Fibroblast of skin of right quadriceps (primary cell): ENCODE measurements around the gene RTN4RL1.

ENCODE experiments used
- DNase-seq: peaks from one replicate; pipeline ENCODE4 v3.0.0-alpha.2; 2013

RTN4RL1 gene, protein sequence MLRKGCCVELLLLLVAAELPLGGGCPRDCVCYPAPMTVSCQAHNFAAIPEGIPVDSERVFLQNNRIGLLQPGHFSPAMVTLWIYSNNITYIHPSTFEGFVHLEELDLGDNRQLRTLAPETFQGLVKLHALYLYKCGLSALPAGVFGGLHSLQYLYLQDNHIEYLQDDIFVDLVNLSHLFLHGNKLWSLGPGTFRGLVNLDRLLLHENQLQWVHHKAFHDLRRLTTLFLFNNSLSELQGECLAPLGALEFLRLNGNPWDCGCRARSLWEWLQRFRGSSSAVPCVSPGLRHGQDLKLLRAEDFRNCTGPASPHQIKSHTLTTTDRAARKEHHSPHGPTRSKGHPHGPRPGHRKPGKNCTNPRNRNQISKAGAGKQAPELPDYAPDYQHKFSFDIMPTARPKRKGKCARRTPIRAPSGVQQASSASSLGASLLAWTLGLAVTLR

DNA sequence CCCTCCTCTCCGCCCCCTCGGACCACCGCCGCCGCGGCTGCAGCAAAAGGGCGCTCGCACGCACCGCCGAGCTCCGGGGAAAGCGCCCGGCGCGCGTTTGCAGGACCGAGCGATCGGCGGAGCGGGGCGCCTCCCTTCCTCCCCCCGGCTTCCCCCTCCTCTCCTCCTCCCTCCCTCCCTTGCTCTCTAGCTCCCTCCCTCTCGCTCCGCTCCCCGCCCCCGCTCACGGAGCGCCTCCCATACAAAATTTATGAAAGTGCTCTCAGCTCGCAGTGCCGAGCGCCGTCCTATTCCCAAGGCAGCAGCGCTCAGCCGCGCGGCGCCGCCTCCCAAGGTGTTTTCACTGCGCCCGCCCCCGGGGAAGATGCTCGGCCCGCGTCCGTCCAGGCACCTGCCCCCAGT, at the start of gene RTN4RL1:
Gene RTN4RL1, minus strand, starts transcription at position 115 of the 402 bp plus-strand sequence. CDS start 469 bp downstream, outside the sequence.
- DNase-seq: peak; percentile 73

DNA sequence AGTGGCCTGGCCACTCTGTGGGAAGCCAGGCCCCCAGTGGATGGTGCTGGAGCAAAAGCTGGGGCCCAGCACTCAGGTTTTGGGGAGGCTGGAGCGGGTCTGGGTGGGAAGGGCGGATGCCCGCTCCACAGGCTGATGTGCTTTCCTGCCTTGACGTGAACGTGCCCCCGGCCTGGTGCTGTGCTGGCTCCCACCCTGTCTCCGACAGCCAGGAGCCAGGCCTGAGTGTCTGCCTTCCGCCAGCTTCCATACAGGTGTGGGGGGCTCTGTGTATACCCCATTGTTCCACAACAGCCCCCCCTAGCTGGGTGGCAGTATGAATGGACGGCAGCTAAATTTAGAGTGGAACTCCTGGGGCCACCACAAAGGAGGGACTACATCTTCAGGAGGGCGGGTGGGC, 49.8 kb upstream of the RTN4RL1 start:
- no peak for DNase-seq

DNA sequence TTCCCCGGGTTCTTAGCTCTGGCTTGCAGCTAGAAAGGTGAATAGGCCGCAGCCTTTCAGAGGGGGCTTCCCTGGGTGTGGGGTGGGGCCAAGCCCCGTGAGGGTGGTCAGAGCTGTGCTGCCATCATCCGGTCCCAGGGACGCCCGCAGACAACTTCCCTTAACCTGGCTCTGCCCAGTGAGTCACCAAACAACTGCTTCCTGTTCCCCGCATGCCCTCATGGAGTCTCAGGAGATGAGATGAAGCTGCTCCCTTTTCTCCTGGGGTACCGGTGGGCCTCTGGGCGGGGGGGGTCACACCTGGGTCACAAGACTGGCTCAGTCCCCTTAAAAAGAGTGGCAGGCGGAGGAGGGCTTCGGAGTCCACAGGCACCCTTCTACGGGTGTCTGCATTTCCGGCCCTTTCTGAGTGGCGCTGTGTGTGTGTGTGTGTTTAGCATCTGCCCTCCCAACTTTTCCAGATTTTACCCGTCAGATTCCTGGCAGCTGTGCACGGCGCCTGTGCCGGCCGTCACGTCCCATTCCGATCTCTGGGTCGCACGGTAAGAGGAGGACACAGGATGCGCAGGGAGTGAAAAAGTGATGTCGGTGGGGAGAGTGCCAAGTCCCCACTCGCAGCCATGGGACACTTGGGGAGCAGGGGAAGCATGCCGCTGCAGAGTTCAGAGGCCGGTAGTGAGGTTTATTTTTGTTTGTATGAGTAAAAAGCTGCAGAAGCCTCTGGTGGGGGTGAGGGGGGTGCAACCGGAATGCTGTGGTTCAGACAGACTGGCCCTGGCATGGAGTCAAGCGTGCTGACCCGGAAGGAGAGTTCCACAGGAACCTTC, 46.5 kb upstream of the RTN4RL1 start:
- DNase-seq: peak; percentile 55

DNA sequence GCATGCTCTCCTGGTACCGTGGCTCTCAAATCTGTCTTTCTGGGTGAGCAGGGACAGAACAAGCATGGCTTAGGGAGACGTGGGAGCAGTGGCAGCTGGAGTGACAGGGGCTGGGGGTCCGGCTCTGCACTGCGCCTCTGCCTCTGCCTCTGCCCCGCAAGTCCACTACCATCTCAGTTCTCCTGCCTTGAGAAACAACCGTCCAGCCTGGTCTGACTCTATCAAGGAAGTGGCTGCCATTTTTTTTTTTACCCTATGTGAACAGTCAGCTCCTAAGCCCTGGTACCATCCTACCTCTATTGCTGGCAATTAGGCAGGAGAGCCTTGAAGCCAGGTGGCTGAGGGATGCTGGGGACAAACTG, 45.9 kb upstream of the RTN4RL1 start:
- DNase-seq: no peak

DNA sequence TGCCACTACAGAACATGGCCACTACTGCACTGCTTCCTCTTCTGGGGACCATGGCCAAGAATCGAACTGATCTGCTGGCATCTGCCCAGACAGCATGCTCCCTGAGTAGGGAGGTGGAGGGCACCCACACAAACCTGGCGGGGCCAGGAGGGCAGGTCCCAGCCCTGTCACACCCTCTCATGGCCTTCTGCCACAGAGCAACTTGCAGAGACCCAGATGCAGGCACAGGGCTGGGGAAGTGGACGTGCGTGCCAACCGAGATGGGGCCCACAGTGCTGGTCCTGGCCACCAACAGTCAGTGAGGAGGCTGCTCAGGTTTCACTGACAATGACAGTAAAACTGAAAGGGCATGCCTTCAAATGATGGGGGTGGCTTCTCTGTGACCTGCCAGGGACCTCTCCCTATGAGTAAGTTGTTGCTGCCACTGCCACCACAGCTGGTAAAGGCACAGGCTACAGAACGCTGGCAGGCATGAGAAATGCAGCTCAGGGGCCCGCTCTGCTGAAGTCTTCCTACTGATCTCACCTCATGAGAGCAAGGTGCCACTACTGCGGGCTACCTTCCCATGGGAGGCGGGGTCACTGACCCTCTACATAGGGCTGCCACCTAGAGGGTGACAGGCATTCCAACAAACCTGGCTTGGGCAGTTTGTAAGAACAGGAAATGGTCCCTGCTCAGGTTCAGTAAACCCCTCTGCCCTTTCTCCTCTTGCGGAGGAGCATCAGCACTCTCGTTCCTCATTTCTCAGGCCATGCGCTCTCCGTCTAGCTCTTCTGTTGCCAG, 45.3 kb upstream of the RTN4RL1 start:
- DNase-seq: no peak

DNA sequence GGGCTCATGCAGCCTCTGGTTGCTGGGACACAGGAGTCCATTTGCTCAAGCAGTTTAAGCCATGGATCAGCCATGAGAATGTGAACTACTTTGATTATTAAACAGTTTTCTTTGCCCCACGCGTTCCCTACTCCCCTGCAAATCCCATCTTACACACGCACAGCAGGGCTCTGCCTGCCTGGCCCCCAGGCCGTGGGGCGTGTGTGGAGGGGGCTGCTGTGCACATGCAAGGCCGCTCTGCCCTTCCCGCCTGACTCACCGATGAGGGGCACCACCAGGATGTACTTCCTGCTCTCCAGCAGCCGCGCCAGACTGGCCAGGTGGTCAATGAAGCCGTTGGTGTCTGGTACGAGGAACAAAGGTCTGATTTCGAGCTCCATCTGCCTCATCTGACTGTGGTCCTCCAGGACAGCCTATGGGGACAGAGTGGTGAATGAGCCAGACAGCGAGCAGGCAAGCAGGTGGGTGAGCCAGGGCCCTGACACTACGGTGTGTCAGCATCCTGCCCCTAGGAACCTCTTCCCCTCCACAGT, 43.5 kb upstream of the RTN4RL1 start:
- peak; percentile 71 for DNase-seq

DNA sequence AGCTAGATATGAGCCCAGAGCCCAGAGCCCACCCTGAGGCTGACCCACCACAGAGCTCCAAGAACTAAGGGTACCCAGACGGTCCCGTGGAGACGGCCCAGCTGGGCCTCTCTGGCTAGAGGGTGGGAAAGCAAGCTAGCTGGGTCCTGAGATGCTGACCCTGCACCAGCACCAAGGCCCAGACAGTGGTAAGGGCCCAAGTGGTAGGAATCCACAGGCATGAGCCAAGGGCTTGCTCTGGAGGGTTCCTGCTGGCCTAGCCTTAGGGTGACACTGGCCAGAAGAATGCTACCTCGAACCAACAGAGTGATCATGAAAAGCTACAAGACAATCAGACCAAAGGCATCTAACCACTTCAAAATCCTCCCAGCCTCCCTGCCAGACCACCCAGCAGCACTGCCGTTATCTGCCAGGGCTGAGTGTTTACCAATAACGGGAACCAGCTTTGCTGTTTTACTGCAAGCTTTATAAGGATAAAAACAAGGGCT, 42.9 kb upstream of the RTN4RL1 start:
- DNase-seq: peak; percentile 92

DNA sequence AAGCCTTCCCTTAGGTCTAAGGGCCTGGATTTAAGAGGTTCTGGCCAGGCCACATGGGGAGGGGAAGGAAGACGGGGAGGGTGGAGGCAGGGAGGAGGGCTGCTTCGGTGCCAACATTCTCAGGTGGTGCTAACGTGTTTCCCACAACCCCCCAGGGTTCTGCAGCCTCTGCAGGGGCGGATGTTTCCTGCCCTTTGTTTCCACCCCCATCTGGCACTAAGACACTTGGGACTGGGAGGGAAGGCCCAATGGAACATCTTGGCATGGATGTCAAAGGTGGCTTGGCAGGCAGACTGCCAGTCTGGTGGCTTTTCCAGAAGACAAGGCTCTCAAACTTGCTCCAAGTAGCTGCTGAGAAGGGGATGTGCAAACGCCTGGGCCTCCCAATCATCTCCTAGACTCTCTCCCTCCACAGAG, 42.5 kb upstream of the RTN4RL1 start:
- peak; percentile 68 for DNase-seq

DNA sequence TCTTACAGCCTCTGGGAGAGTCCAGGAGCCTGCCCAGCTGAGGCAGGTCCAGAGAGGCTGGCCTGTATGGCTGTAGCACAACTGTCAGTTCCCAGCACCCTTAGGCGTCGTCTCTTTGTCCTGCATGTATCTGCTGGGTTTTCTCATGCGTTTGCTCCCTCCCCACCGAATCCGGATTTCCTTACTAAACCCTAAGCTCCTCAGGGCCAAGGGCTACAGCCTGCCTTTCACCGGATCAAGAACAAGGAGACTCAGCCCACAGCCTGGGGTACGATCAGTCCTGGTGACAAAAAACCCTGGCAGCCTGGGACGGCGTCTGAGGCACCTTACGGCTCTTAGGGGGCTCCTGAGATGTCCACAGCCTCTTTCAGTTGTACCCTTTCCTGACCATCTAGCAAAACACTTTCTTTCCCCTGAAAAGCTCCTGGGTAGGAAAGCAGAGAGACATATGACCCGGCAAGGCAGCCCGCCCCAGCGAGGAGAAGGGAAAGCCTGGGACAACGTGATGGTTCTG, 42.0 kb upstream of the RTN4RL1 start:
- no peak for DNase-seq

DNA sequence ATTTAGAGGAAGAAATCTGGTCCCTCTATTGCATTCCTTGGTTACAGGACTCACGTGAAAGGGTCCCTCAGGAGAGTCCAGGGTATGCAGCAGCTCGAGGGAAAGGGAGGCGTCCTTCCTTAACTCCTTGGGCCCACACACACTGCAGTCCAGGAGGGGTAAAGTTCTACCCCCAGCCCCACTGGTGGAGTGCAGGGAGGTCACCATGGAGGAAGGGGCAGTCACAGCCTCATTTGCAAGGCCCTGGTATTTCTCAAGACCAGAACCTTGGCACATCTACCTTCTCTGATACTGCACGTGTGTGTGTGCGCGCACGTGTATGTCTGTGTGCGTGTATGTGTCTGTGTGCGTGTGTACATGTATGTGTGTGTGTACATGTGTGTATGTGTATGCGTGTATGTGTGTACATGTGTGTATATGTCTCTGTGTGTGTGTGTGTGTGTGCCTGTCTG, 40.8 kb upstream of the RTN4RL1 start:
- DNase-seq: no peak

DNA sequence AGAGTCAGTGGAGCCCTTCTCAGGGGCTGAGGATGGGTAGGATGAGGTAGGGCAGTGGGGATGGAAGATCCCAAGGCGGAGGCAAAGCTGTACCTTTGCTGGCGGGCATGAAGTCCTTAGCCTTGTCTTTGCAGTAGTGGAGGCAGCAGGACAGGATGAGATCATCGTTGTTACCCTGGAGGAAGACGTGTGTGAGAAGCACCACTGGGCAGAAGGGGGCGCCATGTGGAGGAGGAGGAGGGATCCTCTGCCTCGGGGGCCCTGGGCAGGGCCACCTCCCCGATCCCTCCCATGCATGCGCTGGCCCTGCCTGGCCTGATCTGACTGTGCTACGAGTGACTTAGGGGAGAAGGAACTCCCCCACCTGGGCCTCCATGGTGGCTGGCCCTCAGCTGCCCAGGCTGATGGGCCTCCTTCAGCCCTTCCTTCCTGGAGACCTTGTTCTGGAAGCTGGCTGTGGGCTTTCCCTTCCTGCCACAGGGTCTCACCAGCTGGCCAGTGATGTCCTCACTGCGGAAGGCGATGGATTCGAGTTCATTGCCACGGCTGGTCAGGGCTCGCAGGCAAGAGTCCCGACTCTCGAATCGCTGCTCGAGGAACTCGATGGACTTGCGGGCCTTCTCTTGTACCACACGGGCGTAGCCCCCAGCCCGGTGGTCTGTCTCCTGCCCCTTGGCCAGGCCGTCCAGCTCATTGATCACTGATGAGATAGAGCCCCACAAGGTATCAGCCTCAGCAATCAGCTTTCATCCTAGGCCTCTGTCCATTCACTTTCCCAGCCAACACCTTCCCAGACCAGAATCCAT, 40.0 kb upstream of the RTN4RL1 start:
- DNase-seq: peak; percentile 74

DNA sequence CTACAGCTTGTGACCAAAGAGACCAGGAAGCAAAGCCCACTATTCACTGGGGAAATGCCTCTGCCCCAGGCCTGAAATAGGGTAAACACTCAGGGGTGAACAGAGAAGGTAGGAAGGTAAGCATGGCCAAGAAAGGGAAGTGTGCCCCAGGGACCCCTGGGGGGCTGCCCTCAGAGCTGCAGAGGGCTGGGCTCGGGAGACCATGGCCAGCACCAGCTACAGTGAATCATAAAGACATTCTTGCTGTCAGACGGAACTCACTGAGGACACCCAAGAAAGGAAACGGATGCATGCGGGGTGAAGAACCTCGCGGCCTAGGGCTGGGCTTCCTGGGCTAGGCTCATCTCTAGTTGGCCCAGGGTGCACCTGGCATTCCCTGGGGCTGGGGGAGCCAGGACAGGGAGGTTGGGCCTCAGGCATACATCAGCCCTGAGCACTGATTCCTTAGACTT, 39.4 kb upstream of the RTN4RL1 start:
- DNase-seq: no peak

DNA sequence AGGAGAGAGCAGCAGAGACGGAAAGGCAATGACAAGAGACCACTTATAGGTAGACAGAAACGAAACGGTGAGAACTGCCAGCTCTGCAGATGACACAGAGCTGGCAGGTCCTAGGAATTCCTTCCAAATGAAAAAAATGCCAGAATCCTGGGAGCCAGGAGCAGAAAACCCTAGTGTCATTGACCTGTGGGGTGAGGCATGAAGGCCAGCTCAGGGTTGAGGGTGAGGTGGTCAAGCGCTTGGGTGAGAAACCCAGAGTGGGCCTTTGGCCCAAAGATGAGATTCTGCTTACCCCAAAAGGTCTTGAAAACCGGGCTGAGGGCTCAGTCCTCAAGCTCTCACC, 39.0 kb upstream of the RTN4RL1 start:
- DNase-seq: no peak

DNA sequence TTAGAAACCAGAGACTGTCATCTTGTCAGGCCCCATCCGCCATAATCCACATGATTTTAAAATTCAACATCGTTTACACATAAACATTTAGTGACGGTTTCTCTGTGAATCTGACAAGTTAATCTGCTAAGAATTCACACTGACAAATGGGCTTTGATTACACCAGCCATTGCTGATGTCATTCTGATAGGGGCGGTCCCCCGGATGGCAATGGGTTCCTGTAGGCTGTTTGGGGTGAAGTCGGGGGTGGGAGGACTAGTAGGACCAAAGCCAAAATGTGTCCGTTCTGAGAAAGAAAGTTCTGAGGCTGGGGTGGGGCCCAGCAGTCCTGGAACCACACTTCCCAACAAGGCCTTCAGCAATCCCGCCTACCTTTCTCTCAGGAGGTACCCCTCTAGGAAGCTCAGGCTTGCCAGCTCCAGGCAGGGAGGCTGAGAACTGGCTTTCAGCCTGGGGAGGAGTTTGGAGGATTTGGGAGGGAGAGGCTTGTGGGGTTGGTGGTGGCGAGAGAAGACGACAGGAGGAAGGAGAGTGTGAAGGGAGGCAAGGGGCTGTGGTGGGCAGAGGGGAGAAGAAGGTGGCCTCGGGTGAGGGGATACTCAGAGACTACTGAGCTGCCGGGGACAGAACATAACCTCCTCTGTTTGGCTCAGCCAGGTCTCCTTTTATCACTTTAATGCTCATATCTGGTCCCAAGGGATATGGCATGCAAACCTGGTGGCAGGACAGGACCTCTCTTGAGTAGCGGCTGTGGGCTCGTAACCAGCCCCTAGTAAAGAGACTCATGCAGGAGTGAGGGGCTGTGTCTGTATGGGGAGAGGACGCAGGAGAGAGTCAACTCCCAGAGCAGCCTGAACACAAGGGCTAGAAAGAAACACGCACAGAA, 38.4 kb upstream of the RTN4RL1 start:
- peak; percentile 87 for DNase-seq

DNA sequence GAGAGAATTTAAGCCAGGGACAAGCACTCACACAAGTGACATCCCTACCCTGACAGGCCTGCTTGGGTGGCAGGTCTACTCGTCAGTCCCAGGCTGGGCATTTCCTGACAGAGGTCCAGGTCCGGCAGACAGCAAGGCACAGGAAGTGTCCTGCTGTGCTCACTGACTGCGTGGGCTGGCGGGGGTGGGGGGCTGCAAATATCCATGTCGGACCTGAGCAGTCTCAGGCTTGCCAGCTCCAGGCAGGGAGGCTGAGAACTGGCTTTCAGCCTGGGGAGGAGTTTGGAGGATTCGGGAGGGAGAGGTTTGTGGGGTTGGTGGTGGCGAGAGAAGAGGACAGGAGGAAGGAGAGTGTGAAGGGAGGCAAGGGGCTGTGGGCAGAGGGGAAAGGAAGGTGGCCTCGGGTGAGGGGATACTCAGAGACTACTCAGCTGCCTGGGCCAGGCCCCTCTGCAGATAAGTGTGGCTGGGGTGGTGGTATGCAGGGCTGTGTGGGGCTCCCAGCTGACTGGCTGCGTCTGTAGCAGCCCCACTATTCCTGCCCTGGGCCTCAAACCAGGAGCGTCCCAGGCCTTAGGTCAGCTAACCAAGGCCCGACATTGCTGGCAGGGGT, 37.5 kb upstream of the RTN4RL1 start:
- peak; percentile 72 for DNase-seq

DNA sequence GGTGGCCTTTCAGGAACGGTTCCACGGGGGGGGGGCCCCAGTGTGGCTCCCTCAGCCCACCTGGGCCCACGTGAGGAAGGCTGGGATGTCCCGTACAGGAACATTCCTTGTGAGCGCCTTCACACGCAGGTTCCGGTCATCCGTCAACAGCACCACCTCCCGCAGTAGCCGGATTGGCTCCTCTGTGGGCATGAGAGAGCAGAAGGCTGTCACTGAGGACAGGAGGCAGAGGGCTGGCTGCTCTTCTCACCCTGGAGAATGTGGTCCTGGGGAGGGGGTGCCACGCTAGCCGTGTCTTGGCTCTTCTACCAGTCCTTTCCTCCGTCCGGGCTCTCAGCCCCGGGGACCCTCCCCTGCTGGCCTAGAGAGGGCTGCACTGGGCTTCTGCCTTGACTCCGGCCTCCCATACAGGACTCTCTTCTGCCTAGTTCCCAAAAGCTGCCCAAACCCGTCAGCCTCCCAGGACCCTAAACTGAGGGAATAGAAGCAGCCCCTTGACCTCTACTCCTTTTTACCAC, 36.4 kb upstream of the RTN4RL1 start:
- DNase-seq: no peak

DNA sequence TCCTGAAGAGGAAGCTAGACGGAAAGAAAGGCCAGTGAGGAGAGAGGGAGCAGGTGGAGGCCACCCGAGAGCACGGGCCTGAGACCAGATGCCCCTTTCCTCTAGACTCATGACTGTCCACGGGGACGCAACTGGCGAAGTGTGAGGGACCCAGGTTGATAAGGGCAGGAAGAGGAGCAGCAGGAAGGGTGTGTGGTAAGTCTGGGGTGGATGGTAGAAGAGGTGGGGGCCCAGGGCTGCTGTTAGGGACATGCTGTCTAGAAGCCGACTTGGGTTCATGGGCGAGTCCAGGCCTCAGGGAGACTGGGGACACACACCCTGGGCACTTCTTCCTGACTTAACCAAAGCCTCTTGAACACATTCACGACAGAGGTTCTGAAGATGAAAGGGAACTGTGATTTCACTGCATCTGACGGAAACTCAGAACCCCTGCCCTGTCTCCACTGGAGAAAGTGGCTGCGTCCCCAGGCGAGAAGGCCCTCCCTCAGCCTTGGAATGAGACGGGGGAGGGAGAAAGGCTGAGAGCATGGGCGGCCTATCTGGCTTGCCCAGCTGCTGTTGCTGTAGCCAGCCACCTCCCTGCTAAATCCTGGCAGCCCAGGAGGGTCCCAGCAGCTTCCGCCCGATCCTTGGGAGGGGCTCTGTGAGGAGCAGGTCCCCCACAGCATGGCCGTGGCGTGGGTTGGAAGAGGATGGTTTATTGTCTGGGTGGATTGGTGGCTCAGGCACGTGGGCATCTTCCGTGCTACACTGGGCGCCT, 35.7 kb upstream of the RTN4RL1 start:
- no peak for DNase-seq

DNA sequence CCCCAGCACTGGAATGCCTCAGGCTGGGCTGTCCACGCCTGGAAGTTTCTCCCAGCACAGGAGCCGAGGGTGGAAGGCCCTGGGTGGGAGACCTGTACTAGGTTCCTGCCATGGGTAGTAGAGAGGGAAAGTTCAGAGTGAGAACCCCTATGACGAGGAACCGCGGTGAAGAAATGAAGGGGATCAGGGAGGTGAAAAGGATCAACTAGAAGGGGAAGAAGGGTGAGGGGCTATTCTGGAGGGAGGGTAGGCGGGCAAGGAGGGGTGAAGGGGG, 35.2 kb upstream of the RTN4RL1 start:
- DNase-seq: no peak
